Measurements from ENCODE around the gene DRD3. TPM values are rescaled to one million over a fixed set of nuclear protein-coding genes. Genes with fewer than 3 reads are reported as not detected.

The DRD3 gene
- total RNA-seq, 3 donors from 2014 or later = not detected

GRCh38 chr3:114093016-114093380 lies 85.9 kb downstream of the DRD3 start:
- no peaks in the 10 kb centered on the region for H3K36me3 ChIP-seq (ENCODE audit: low read depth)
- no peak for TF ChIP-seq CTCF (IDR thresholded peaks at IDR 0.05)
- DNase-seq (no peak), ATAC-seq (no peak)
- H3K9me3 ChIP-seq = no peaks in the 10 kb centered on the region
- H3K4me3 ChIP-seq = no peak overlapping the region
- H3K4me1 ChIP-seq (ENCODE audit: low read depth) = no peaks in the 10 kb centered on the region
- intact Hi-C loops (cut with DNase I, micrococcal nuclease) = no loop called here

DNA sequence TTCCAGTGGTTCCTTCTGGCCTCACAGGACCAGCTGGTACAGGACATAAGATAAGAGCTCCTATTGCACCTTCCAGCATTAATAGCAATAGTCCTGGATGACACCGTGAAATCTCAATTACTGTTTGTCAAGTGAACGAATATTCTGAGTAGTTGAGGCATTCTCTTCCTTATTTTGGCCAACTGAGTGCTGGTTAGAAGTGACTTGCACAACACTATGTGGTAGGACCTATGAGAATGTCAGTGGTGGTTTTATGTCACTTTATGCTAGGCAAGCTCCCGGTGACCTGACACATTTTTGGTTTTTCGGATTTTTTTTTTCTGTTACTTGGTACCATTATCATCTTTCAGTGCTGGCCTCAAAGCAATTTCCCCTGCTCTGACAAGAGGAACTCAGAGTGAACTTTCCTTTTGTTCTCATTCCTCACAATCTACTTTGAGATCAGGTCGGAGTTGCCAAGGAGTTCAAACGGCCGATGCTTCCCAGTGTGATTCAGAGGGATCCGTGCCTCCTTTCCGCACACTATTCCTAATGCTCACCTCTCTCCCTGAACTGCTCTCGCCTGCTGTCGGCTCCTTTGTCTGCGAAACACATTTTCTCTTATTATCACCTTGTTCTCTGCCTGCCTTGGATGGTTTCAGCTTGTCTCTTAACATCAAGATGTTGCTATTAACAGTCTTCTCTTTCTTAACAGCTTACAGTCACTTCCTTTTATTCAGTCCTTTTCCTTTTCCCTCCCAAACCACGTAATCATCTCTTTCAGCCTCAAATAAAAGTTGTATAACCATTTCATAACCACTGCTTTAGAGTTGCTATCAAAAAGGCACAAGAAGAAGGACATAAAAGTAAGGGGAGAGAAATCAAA lies 86.5 kb downstream of the DRD3 start:
- no peaks in the 10 kb centered on the region for H3K4me1 ChIP-seq (ENCODE audit: low read depth)
- ATAC-seq (no peak), DNase-seq (no peak)
- H3K36me3 ChIP-seq (ENCODE audit: low read depth) = no peaks in the 10 kb centered on the region
- H3K9me3 ChIP-seq = no peaks in the 10 kb centered on the region
- TF ChIP-seq CTCF (IDR thresholded peaks at IDR 0.05) = no peak
- no peak overlapping the region for H3K4me3 ChIP-seq
- intact Hi-C loops (cut with DNase I, micrococcal nuclease) = no loop called here

GRCh38 chr3:114089675-114090074 lies 89.2 kb downstream of the DRD3 start:
- Histone ChIP-seq H3K4me1 (ENCODE audit: low read depth) (no peaks in the 10 kb centered on the region), H3K36me3 (ENCODE audit: low read depth) (no peaks in the 10 kb centered on the region), H3K9me3 (no peaks in the 10 kb centered on the region), H3K4me3 (no peak overlapping the region)
- TF ChIP-seq CTCF (IDR thresholded peaks at IDR 0.05) = no peak
- DNase-seq (no peak), ATAC-seq (no peak)
- intact Hi-C loops (cut with DNase I, micrococcal nuclease) = no loop called here

- TF ChIP-seq CTCF (IDR thresholded peaks at IDR 0.05) = no peak
- Histone ChIP-seq H3K9me3 (no peaks in the 10 kb centered on the region), H3K36me3 (ENCODE audit: low read depth) (no peaks in the 10 kb centered on the region), H3K4me1 (ENCODE audit: low read depth) (no peaks in the 10 kb centered on the region), H3K4me3 (no peak overlapping the region)
- DNase-seq (no peak), ATAC-seq (no peak)
- intact Hi-C loops (cut with DNase I, micrococcal nuclease) = no loop called here
These were observed 92.5 kb downstream of the DRD3 start for GRCh38 chr3:114086356-114086755.

DNA sequence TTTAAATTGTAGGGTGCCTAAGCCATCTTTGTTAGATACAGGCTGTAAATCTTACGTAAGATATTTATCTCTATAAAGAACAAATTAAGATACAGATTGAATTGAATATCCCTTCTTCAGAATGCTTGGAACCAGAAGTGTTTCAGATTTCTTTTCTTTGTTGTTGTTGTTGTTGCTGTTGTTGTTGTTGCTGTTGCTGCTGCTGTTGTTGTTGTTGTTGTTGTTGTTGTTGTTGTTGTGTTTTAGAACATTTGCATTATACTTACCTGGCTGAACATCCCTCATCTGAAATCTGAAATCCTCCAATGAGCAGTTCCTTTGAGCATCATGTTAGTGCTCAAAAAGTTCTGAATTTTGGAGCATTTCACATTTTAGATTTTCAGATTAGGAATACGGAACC lies 95.7 kb downstream of the DRD3 start:
- Histone ChIP-seq H3K36me3 (ENCODE audit: low read depth) (no peaks in the 10 kb centered on the region), H3K4me3 (no peak overlapping the region)

More for the DNA sequence above, 95.7 kb downstream of the DRD3 start:
- Histone ChIP-seq H3K9me3 (no peaks in the 10 kb centered on the region), H3K4me1 (ENCODE audit: low read depth) (no peaks in the 10 kb centered on the region)
- DNase-seq (no peak), ATAC-seq (no peak)
- intact Hi-C loops (cut with DNase I, micrococcal nuclease) = no loop called here
- no peak for TF ChIP-seq CTCF (IDR thresholded peaks at IDR 0.05)

All from mucosa of descending colon (tissue), 3 donors.